ENCODE data around the gene GPBP1.
"Not testable (repeated sequence)": the region's sequence is repeated elsewhere in the genome, so short reads cannot be mapped to it uniquely, and the experiment has no call there.

DNA sequence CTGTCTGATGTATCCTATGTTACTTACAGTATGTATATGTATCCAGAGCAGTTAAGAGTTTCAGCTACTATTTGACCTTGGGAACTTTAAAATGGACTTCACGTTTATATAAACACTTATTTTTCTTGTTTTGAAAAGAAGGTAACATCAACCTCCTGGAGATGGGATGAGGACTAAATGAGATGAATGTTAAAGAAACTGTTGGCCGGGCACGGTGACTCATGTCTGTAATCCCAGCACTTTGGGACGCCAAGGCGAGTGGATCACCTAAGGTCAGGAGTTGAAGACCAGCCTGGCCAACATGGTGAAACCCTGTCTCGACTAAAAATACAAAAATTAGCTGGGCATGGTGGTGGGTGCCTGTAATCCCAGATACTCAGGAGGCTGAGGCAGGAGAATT, 19.0 kb downstream of the GPBP1 start:
- TF ChIP-seq, protein P1, sequence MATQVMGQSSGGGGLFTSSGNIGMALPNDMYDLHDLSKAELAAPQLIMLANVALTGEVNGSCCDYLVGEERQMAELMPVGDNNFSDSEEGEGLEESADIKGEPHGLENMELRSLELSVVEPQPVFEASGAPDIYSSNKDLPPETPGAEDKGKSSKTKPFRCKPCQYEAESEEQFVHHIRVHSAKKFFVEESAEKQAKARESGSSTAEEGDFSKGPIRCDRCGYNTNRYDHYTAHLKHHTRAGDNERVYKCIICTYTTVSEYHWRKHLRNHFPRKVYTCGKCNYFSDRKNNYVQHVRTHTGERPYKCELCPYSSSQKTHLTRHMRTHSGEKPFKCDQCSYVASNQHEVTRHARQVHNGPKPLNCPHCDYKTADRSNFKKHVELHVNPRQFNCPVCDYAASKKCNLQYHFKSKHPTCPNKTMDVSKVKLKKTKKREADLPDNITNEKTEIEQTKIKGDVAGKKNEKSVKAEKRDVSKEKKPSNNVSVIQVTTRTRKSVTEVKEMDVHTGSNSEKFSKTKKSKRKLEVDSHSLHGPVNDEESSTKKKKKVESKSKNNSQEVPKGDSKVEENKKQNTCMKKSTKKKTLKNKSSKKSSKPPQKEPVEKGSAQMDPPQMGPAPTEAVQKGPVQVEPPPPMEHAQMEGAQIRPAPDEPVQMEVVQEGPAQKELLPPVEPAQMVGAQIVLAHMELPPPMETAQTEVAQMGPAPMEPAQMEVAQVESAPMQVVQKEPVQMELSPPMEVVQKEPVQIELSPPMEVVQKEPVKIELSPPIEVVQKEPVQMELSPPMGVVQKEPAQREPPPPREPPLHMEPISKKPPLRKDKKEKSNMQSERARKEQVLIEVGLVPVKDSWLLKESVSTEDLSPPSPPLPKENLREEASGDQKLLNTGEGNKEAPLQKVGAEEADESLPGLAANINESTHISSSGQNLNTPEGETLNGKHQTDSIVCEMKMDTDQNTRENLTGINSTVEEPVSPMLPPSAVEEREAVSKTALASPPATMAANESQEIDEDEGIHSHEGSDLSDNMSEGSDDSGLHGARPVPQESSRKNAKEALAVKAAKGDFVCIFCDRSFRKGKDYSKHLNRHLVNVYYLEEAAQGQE (IDR thresholded peaks at IDR 0.05; ENCODE audit: borderline replicate concordance), result not testable (repeated sequence)
- TF ChIP-seq, protein P2, sequence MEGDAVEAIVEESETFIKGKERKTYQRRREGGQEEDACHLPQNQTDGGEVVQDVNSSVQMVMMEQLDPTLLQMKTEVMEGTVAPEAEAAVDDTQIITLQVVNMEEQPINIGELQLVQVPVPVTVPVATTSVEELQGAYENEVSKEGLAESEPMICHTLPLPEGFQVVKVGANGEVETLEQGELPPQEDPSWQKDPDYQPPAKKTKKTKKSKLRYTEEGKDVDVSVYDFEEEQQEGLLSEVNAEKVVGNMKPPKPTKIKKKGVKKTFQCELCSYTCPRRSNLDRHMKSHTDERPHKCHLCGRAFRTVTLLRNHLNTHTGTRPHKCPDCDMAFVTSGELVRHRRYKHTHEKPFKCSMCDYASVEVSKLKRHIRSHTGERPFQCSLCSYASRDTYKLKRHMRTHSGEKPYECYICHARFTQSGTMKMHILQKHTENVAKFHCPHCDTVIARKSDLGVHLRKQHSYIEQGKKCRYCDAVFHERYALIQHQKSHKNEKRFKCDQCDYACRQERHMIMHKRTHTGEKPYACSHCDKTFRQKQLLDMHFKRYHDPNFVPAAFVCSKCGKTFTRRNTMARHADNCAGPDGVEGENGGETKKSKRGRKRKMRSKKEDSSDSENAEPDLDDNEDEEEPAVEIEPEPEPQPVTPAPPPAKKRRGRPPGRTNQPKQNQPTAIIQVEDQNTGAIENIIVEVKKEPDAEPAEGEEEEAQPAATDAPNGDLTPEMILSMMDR (IDR thresholded peaks at IDR 0.05; ENCODE audit: poor library complexity, severe bottlenecking), result not testable (repeated sequence)
- TF ChIP-seq SMC3 (conservative IDR thresholded peaks at IDR 0.05; ENCODE audit: poor library complexity); POLR2AphosphoS5 (IDR thresholded peaks at IDR 0.05); EZH2 (IDR thresholded peaks at IDR 0.05; ENCODE audit: borderline replicate concordance, insufficient read depth, low read length, poor library complexity, severe bottlenecking); TAF1 (IDR thresholded peaks at IDR 0.05; ENCODE audit: low read depth); EP300 (conservative IDR thresholded peaks at IDR 0.05; ENCODE audit: poor library complexity, severe bottlenecking): not testable (repeated sequence)

Measured in neural cell (in vitro differentiated cells).